Bronchial epithelial cell (primary cell): ENCODE measurements around the gene MXRA8. TPM values are rescaled to one million over a fixed set of nuclear protein-coding genes. Genes with fewer than 3 reads are reported as not detected.

Source experiments
- DNase-seq: peaks from one replicate; pipeline ENCODE4 v3.0.0-alpha.2; 2010; ENCODE audit warnings: low read depth
- FAIRE-seq: peaks from 2 replicates; lab custom pipeline; 2011; peaks lifted over from hg19 to GRCh38; lab: Jason Lieb, UNC
- H3K27me3 ChIP-seq: 2 replicates; pipeline ENCODE4 v1.5.1; 2011; ENCODE audit warnings: low read length; ENCODE audit not compliant: control insufficient read depth, insufficient read depth
- H3K36me3 ChIP-seq: 2 replicates; pipeline ENCODE4 v1.5.1; 2011; ENCODE audit warnings: low read length; ENCODE audit not compliant: control insufficient read depth, insufficient read depth
- H3K4me3 ChIP-seq: 2 replicates; pipeline ENCODE4 v1.5.1; 2011; ENCODE audit warnings: mild to moderate bottlenecking, low read depth, low read length, control low read depth
- total RNA-seq: library from RNA; depleted of rRNA; stranded (reverse); fragments of >200 nt; gene quantifications from 2 replicates; pipeline ENCODE4 v1.2.1, GENCODE V29; 2014
- TF ChIP-seq, protein P1 (sequence below): IDR thresholded peaks from 2 replicates; pipeline ENCODE4 v1.5.1; 2011; ENCODE audit warnings: mild to moderate bottlenecking, moderate library complexity, low read length, control low read depth, inconsistent platforms; ENCODE audit not compliant: insufficient read depth, severe bottlenecking

Gene MXRA8
- total RNA-seq, 1 donor from 2014 or later: 5.0 TPM

DNA sequence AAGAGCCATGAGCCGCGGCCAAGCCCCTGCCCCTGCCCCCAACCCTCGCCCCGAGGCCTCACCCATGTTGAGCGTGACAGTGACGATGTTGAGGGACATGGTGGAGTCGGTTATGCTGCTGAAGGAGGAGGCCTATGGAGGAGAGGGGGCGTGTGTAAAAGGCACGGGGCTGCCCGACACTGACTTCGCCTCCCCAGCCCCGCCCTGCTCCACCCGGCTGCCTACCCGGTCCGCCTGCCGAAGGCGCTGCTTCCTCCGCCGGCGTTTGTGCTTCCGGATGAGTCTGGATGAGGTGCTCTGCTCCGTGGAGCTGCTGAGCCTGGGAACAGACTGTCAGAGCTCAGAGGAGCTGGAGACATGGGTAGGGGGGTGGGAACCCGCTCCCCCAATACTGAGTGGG is 18.2 kb downstream of the MXRA8 start:
- H3K27me3 ChIP-seq: no peaks in the 10 kb centered on the region
- no peak overlapping the region for H3K4me3 ChIP-seq
- TF ChIP-seq, protein P1, sequence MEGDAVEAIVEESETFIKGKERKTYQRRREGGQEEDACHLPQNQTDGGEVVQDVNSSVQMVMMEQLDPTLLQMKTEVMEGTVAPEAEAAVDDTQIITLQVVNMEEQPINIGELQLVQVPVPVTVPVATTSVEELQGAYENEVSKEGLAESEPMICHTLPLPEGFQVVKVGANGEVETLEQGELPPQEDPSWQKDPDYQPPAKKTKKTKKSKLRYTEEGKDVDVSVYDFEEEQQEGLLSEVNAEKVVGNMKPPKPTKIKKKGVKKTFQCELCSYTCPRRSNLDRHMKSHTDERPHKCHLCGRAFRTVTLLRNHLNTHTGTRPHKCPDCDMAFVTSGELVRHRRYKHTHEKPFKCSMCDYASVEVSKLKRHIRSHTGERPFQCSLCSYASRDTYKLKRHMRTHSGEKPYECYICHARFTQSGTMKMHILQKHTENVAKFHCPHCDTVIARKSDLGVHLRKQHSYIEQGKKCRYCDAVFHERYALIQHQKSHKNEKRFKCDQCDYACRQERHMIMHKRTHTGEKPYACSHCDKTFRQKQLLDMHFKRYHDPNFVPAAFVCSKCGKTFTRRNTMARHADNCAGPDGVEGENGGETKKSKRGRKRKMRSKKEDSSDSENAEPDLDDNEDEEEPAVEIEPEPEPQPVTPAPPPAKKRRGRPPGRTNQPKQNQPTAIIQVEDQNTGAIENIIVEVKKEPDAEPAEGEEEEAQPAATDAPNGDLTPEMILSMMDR: no peak
- H3K36me3 ChIP-seq: peaks cover 35% of the 10 kb centered on the region
- DNase-seq (no peak), FAIRE-seq (no peak)

GRCh38 chr1:1338278-1338677 is 20.1 kb downstream of the MXRA8 start:
- H3K36me3 ChIP-seq: peaks cover 35% of the 10 kb centered on the region

DNA sequence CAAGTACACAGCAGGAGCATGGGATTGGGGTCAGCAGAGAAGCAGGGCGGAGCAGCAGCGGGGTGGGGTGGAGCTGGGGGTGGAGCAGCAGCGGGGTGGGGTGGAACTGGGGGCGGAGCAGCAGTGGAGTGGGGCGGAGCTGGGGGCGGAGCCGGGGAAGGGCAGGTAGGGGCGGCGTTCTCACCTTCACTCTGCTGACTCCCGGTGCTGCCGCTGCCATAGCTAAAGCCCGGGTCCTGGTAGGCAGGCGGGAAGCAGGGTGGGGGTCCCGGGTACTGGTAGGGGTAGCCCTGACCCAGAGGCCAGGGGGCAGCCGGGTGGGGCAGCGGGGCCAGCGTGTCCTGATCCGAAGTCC is 20.6 kb downstream of the MXRA8 start:
- Histone ChIP-seq H3K36me3 (peaks cover 35% of the 10 kb centered on the region), H3K27me3 (no peaks in the 10 kb centered on the region), H3K4me3 (no peak overlapping the region)
- TF ChIP-seq, protein P1: no peak
- no peak for DNase-seq
- no peak for FAIRE-seq

More at GRCh38 chr1:1338278-1338677, 20.1 kb downstream of the MXRA8 start:
- DNase-seq (no peak), FAIRE-seq (no peak)
- no peak overlapping the region for H3K4me3 ChIP-seq
- TF ChIP-seq, protein P1: no peak
- H3K27me3 ChIP-seq: no peaks in the 10 kb centered on the region

DNA sequence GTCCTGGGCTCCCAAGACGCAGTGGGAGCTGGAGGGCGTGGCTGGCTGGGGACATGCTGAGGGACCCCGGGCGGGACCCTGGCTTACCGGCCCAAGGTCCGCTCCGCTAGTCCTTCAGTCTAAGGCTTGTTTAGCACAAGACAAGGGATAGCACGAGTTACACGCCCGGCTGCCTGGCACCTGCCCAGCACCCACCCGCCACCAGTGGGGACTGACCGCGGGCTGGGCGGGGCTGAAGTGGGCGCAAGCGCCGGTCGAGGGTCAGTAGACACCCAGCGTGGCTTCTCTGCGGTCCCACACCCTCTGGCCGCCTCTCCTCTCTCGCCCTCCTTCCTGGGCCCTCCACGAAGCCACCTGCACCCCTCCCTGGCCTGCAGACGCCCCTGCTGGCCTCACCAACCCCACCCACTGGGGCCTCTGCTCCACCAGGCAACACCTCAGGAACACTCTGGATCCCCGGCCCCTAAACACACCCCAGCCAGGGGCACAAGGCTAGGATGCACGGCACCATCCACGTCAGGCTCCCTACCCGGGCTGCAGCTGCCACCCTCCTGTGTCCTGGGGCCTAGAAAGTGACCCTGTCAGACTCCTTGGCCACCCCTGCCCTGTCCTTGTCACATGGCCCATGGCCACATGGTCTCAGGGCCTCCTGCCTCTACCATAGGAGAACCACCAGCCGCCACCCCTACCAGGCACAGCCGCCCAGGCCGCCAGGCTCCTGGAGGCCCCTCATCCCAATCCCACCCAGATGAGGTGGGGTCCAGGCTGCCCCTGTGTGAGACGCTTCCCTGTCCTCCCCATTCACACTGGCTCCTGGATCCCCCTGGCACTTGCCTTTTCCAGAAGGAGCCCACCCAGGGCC is 21.2 kb downstream of the MXRA8 start:
- FAIRE-seq (no peak), DNase-seq (no peak)
- Histone ChIP-seq H3K4me3 (no peak overlapping the region), H3K36me3 (peaks cover 34% of the 10 kb centered on the region), H3K27me3 (no peaks in the 10 kb centered on the region)
- TF ChIP-seq, protein P1: no peak

GRCh38 chr1:1336446-1336845 is 21.9 kb downstream of the MXRA8 start:
- Histone ChIP-seq H3K36me3 (peaks cover 30% of the 10 kb centered on the region), H3K4me3 (no peak overlapping the region), H3K27me3 (no peaks in the 10 kb centered on the region)
- DNase-seq (no peak), FAIRE-seq (no peak)
- TF ChIP-seq, protein P1: no peak
